HG02642 (cell line): ENCODE results near the gene RAB3D.
"Not testable (repeated sequence)": the region's sequence is repeated elsewhere in the genome, so short reads cannot be mapped to it uniquely, and the experiment has no call there.

Experiments used
- ATAC-seq: cut with Tn5 transposase; IDR thresholded peaks from one replicate; pipeline ENCODE4 v1.9.1; 2021; ENCODE audit warnings: mild to moderate bottlenecking; ENCODE audit not compliant: unreplicated experiment, poor library complexity

The RAB3D gene

GRCh38 chr19:11342429-11342828 is 3.0 kb upstream of the RAB3D start:
- no peak for ATAC-seq

DNA sequence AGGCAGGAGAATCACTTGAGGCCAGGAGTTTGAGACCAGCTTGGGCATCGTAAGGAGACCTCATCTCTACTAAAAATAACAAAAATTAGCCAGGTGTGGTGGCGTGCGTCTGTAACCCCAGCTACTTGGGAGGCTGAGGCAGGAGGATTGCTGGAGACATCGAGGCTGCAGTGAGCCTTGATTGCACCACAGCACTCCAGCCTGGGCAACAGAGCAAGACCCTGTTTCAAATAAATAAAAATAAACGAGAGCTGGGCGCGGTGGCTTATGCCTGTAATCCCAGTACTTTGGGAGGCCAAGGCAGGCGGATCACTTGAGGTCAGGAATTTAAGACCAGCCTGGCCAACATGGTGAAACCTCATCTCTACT is 626 bp upstream of the RAB3D start:
- ATAC-seq = not testable (repeated sequence)

DNA sequence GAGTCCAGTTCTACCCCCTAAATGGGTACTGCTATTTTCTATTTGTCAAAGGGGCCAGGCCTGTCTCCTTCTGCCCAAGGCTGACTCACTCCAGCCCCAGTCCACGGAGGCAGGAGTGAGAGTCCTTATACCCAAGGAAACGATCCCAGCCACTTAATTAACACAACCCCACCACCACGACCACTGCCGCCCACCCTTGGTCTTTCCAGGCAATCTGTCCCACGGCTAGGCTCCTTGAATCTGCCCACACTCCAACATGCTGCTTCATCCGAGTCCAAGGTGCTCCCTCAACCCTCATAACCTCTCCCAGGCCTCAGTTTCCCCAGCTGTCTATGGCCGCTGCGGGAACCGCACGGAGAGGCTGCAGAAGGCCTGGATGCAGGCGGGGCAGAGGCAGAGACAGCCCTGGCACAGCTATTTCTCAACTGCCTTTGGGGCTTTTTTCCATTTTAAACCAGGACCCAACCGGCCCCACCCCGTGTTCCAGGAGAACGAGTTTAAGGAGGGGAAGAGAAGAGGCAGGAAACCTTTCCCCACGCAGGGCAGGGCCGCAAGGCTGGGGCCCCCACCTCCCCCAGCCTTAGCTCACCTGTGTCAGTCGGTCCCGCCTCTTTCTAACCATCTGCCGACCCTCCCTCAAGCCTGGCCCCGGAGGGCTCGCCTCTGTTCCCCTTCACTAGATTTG is 746 bp downstream of the RAB3D start:
- ATAC-seq = no peak

DNA sequence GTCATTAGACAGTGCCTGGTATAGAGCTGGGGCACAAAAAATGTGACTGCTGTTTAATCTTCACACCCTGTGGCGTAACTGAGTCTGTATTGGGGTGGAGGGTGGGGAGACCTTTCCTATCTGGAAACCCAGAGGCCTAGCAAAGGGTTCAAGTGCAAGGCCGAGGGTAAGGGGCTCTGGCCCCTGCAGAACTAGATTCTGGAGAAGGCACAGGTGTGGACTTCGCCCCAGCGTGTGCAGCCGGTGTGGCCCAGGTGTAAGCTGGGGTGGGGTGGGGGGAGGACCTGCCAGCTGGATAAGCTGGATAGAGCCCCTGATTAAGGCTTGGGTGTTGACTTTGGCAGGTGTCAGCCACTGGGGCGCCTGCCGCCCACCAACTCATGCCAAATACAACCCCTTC is 1.3 kb downstream of the RAB3D start:
- ATAC-seq = no peak

DNA sequence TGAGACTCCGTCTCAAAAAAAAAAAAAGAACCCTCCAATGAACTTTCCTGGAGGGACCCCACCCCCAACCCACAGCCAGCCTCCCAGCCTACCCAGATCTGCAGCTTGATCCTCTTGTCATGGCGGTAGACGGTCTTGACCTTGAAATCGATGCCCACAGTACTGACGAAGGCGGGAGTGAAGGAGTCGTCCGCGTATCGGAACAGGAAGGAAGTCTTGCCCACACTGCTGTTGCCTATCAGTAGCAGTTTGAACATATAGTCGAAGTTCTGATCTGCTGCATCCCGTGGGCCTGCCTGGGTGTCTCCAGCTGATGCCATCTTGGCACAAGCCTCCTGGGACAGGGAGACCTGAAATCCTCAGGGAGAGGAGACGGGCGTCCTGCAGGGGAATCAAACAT is 2.4 kb downstream of the RAB3D start:
- no peak for ATAC-seq

DNA sequence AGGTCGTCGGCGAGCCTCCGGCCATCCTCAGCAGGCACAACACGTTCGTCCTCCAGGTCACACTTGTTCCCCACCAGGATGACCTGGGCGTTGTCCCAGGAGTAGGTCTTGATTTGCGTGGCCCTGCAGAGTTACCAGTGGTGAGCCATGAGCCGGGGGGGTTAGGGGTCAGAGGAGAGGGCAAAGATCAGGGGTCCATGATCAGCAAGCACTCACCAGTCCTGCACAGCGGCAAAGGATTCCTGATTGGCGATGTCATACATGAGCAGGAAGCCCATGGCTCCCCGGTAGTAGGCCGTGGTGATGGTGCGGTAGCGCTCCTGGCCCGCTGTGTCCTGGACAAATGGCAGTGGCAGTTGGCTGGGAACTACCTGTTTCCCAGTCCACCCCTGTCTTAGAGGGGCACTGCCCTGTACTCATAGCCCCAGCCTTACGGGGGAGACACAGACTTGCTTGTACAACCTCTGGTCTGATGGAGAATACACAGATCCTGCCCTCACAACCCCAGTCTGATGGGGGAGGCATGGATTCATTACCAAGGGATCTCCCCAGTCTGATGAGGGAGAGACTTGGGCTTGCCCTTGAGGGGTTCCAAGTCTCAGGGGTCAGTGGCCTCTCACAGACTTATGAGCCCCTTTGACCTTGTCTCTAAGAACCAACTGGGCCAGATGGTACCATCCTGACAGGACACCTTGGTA is 3.9 kb downstream of the RAB3D start:
- no peak for ATAC-seq

DNA sequence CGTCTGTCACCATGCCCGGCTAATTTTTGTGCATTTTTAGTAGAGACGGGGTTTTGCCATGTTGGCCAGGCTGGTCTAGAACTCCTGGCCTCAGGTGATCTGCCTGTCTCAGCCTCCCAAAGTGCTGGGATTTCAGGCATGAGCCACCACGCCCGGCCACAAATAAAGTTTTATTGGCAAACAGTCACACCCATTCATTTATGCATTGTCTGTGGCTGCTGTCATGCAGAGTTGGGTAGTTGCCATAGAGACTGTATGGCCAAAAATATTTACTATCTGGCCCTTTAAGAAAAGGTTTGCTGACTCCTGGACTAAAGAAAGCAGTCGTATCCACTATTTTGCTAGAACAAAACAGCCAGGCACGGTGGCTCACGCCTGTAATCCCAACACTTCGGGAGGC is 5.6 kb downstream of the RAB3D start:
- not testable (repeated sequence) for ATAC-seq

GRCh38 chr19:11332822-11333221 is 6.6 kb downstream of the RAB3D start:
- ATAC-seq = no peak

DNA sequence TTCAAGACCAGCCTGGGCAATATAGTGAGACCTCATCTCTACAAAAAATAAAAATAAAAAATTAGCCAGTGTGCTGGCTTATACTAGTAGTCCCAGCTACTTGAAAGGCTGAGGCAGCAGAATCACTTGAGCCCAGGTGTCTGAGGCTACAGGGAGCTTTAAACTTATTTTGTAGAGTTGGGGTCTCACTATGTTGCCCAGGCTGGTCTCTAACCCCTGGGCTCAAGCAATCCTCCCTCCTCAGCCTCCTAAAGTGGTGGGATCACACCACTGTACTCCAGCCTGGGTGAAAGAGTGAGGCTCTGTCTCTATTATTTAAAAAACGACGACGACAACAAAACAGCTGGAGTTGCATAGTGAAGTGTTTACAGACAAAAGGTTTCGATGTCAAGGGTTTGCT is 8.0 kb downstream of the RAB3D start:
- ATAC-seq = no peak

- ATAC-seq = no peak
These were observed 9.3 kb downstream of the RAB3D start for GRCh38 chr19:11330127-11330526.

DNA sequence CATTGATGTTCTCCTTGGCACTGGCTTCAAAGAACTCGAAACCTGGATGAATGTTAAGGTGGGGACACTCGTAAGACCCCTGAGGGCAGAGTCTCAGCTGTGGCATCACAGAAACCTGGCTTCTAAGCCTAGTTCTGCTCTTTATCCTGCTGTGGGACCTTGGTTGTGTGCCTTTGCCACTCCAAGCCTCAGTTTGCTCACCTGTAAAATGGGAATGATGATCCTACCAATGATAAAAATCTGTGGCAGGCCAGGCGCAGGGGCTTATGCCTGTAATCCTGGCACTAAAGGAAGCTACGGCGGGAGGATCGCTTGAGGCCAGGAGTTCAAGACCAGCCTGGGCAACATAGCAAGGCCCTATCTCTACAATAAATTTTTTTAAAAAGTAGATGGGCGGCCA is 13.9 kb downstream of the RAB3D start:
- ATAC-seq = no peak

GRCh38 chr19:11324748-11325389 is 14.6 kb downstream of the RAB3D start:
- no peak for ATAC-seq

- no peak for ATAC-seq
These were observed 15.3 kb downstream of the RAB3D start for GRCh38 chr19:11324079-11324661.

DNA sequence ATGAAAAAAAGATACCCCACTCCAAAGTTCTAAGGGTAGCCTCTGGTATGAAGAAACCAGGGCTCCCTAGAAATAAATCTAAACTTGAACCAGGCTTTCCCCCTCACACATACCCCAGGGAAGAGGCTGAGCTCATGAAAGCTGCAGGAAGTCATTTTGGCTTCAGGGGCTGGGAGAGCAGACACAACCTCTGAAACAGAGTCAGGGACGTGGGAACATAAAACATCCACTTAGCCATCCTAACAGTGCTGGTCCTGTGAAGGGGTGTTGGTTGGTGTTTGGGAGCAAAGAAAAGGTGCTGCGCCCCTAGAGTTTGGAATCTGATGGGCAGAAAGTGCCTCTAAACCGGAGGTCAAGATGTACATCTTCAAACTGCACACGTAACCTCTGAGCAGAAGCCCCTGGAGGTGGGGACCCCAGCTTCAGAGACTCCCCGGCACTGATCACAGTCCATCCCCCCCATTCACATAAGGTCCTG is 15.8 kb downstream of the RAB3D start:
- ATAC-seq = no peak

DNA sequence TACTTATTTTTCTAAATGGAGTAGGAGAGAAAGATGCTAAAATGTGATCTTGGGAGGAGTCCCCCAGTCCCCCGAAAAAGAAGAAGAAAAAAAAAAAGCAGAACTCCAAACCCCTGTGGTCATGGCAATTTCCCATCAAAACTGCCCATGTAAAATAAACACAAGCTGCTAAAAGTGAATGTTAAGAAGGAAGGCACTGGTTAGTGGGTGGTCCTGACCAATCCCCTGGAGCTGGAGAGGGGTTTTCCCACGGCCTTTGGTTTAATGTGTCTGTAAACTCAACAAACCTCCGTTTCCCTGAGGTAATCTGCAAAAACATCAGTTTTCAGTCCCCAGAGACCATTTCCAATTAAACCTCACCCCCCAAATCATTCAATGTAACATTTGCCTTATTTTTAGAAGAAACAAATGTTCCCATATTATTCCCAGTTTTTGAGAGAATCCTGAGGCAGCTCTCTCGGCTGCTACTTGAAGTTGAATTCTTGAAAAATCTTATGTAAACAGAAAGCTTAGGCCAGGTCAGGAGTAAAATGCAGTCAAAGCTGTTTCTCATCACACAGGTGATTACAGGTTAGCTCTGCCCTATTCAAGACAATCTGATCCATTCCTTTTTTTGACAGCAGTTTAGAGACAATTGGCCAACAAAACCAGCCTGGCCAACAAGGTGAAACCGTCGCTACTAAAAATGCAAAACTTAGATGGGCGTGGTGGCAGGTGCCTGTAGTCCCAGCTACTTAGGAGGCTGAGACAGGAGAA is 17.0 kb downstream of the RAB3D start:
- ATAC-seq = no peak

DNA sequence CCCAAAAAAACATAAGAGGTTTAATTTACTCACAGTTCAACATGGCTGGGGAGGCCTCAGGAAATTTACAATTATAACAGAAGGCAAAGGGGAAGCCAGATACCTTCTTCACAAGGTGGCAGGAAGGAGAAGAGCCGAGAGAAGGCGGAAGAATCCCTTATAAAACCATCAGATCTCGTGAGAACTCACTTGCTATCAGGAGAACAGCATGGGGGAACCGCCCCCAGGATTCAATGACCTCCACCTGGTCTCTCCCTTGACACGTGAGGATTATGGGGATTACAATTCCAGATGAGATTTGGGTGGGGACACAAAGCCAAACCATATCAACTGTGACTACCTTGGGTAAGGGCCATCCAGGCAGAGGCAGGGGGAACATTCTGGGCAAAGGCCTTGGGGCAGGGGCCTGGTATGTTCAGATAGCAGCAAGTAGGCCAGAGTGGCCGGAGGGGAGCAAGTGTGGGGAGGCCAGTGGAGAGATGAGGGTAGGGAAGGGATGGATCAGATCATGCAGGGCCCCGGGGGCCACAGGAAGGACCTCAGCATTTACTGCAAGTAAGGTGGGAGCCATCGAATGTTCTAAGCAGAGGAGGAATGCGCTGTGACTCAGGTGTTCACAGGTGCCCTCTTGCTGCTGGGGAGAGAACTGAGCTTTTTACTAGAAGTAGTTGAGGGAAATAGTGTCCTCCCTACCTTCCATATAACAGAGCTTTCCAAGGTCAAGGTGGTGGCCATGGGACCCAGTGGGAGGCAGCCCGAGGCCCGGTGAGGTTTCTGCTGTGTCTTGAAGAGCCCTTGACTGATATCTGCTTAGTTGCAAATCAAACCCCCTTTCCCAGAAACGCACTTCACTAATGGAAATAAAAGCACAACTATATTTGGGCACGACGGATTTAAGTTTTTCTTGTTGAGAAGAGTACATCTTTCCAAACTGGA is 18.0 kb downstream of the RAB3D start:
- ATAC-seq = no peak

DNA sequence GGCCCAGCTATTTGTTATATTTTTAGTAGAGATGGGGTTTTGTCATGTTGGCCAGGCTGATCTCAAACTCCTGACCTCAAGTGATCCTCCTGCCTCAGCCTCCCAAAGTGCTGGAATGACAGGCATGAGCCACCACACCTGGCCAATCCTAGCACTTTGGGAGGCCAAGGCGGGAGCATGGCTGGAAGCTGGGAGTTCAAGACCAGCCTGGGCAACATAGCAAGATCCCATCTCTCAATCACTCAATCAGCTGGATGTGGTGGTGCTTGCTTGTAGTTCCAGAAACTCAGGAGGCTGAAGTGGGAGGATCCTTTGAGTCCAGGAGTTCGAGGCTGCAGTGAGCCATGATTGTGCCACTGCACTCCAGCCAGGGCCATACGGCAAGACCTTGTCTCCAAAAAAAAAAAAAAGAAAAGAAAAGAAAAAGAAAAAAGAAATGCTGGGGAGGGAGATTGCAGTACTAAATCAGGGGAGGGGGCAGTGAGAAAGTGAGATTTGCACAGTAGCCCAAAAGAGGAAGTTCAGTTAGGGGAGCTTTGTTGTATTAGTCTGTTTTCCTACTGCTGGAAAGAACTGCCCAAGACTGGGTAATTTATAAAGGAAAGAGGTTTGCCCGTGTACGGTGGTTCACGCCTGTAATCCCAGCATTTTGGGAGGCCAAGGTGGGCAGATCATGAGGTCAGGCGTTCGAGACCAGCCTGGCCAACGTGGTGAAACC is 19.0 kb downstream of the RAB3D start:
- not testable (repeated sequence) for ATAC-seq

GRCh38 chr19:11306337-11306736 is 33.1 kb downstream of the RAB3D start:
- no peak for ATAC-seq

DNA sequence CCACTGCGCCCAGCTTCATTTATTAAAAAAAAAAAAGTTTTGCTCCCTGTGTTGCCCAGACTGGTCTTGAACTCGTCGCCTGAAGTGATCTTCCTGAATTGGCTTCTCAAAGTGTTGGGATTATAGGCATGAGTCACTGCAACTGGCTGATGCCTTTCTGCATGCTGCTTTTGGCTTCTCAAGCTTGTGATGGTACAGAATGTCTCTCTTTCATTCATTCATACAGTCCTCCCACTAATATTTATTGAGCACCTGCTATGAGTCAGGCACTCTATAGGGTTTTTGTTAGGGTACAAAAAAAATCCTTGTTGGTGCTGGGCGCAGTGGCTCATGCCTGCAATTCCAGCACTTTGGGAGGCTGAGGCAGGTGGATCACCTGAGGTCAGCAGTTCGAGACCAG is 34.5 kb downstream of the RAB3D start:
- no peak for ATAC-seq
